ENCODE results near the gene CFAP74. TPM values are rescaled to one million over a fixed set of nuclear protein-coding genes. Genes with fewer than 3 reads are reported as not detected.

Gene CFAP74
- total and polyA plus RNA-seq, 2 donors (not counting 3 experiments of a cell fraction or from before 2014, with no cell fraction given): not detected

GRCh38 chr1:1894354-1895059 lies 109.1 kb downstream of the CFAP74 start:
- TF ChIP-seq JUN (IDR thresholded peaks at IDR 0.05; ENCODE audit: borderline replicate concordance, insufficient read depth, insufficient read length, low read depth) (no peak), FOS (IDR thresholded peaks at IDR 0.05; ENCODE audit: borderline replicate concordance, insufficient read depth, low read length) (no peak), GATA2 (IDR thresholded peaks at IDR 0.05; ENCODE audit: insufficient read depth, insufficient read length, low read depth, low read length) (no peak), MAX (IDR thresholded peaks at IDR 0.05; ENCODE audit: insufficient read depth, insufficient read length) (no peak), POLR2AphosphoS5 (IDR thresholded peaks at IDR 0.05; ENCODE audit: insufficient read depth, low read depth, low read length) (no peak), MYC (IDR thresholded peaks at IDR 0.05; ENCODE audit: low read depth, low read length) (no peak), POLR2A (IDR thresholded peaks at IDR 0.05; ENCODE audit: low read depth, low read length) (no peak), EZH2 (IDR thresholded peaks at IDR 0.05; ENCODE audit: borderline replicate concordance, low read depth, low read length, severe bottlenecking) (no peak)
- dilution Hi-C loops (cut with MboI; ENCODE audit: extremely low pct_ligation_motif_present, low sequenced_read_pairs): no loop called here
- FAIRE-seq (no peak), DNase-seq (ENCODE audit: low read depth, low spot score) (no peak)
- Histone ChIP-seq H3K27ac (ENCODE audit: insufficient read depth, low read depth, low read length) (no peak overlapping the region), H3K9ac (replicated peaks; ENCODE audit: extremely low read depth, insufficient read depth, low read length) (no peak overlapping the region), H3K79me2 (ENCODE audit: control insufficient read depth, insufficient read depth, low read length) (peaks cover 9% of the 10 kb centered on the region), H3K4me3 (replicated peaks in 1 of 3; ENCODE audit: insufficient read depth in 1 of 3, low read depth in 1 of 3, low read length in 3 of 3) (no peak overlapping the region), H3K27me3 (ENCODE audit: control insufficient read depth in 2 of 2, insufficient read depth in 2 of 2, low read length in 2 of 2) (no peaks in the 10 kb centered on the region), H3K4me1 (ENCODE audit: control insufficient read depth, extremely low read depth, insufficient read depth, low read length) (peaks cover 7% of the 10 kb centered on the region), H4K20me1 (replicated peaks; ENCODE audit: control insufficient read depth, extremely low read depth, insufficient read depth, low read length) (no peaks in the 10 kb centered on the region), H3K9me3 (replicated peaks; ENCODE audit: control insufficient read depth, insufficient read depth, low read length) (no peaks in the 10 kb centered on the region), H2AFZ (ENCODE audit: low read depth, low read length) (no peak overlapping the region), H3K4me2 (ENCODE audit: insufficient read depth, low read length) (no peak overlapping the region), H3K9me1 (replicated peaks; ENCODE audit: control insufficient read depth, extremely low read depth, insufficient read depth, low read length) (no peaks in the 10 kb centered on the region), H3K36me3 (ENCODE audit: control insufficient read depth in 2 of 2, extremely low read depth in 1 of 2, insufficient read depth in 2 of 2, low read length in 2 of 2) (no peaks in the 10 kb centered on the region)
- ChIA-PET CTCF (interaction anchor here (0.6 kb wide), 1 partner anchor 12 kb away, joined by 3 read pairs; no protein-coding TSS in a partner anchor), POLR2A (no interaction called here)
- intact Hi-C loops (cut with micrococcal nuclease): no loop called here
- no TSS peak for BruUV-seq (replicated peaks)

Measured in endothelial cell of umbilical vein (primary cell).